SK-N-SH treated with all-trans-retinoic acid at 6 μM for 48 hours (cell line): ENCODE results near the gene GRIK5.
"Not testable (repeated sequence)": the region's sequence is repeated elsewhere in the genome, so short reads cannot be mapped to it uniquely, and the experiment has no call there.

Experiments
- ATAC-seq: fragments of 200-7000 bp; cut with Tn5 transposase; 3 replicates; pipeline ENCODE4 v1.9.1; 2020; ENCODE audit warnings: mild to moderate bottlenecking, moderate library complexity
- ARNTL ChIP-seq: fragments of 450-650 bp; formaldehyde crosslinking; IDR thresholded peaks from 2 replicates; pipeline ENCODE4 v1.5.0; 2020; ENCODE audit warnings: low read depth, mild to moderate bottlenecking, moderate library complexity, borderline replicate concordance
- BACH2 ChIP-seq: fragments of 250-450 bp; sonication (Bioruptor Pico); IDR thresholded peaks from 2 replicates; pipeline ENCODE4 v1.9.0; 2021; ENCODE audit warnings: mild to moderate bottlenecking, borderline replicate concordance
- CSDC2 ChIP-seq: fragments of 250-450 bp; sonication (Bioruptor Pico); IDR thresholded peaks from 2 replicates; pipeline ENCODE4 v1.5.0; 2020; ENCODE audit warnings: mild to moderate bottlenecking, moderate library complexity
- OSR1 ChIP-seq: fragments of 250-450 bp; sonication (Bioruptor Pico); IDR thresholded peaks from 2 replicates; pipeline ENCODE4 v1.8.0; 2022; ENCODE audit warnings: moderate library complexity, mild to moderate bottlenecking, inconsistent platforms
- PPARA ChIP-seq: fragments of 250-450 bp; sonication (Bioruptor Pico); IDR thresholded peaks from 2 replicates; pipeline ENCODE4 v1.5.0; 2020; ENCODE audit warnings: mild to moderate bottlenecking, borderline replicate concordance
- RARB ChIP-seq: fragments of 250-450 bp; sonication (Bioruptor Pico); IDR thresholded peaks from 2 replicates; pipeline ENCODE4 v1.8.0; 2021; ENCODE audit warnings: mild to moderate bottlenecking, moderate library complexity
- SNAI2 ChIP-seq: fragments of 250-450 bp; sonication (Bioruptor Pico); IDR thresholded peaks from 2 replicates; pipeline ENCODE4 v1.5.0; 2020; ENCODE audit warnings: mild to moderate bottlenecking, moderate library complexity
- TCF4 ChIP-seq: fragments of 250-450 bp; sonication (Bioruptor Pico); IDR thresholded peaks from 2 replicates; pipeline ENCODE4 v1.8.0; 2021; ENCODE audit warnings: mild to moderate bottlenecking, moderate library complexity, borderline replicate concordance
- TOX ChIP-seq: fragments of 250-450 bp; sonication (Bioruptor Pico); IDR thresholded peaks from 2 replicates; pipeline ENCODE4 v1.8.0; 2021; ENCODE audit warnings: mild to moderate bottlenecking, moderate library complexity, borderline replicate concordance
- ZC3H10 ChIP-seq: fragments of 250-450 bp; sonication (Bioruptor Pico); IDR thresholded peaks from 2 replicates; pipeline ENCODE4 v1.5.1; 2021; ENCODE audit warnings: mild to moderate bottlenecking, moderate library complexity
- ZFP3 ChIP-seq: fragments of 250-450 bp; sonication (Bioruptor Pico); IDR thresholded peaks from 2 replicates; pipeline ENCODE4 v1.5.0; 2020; ENCODE audit warnings: mild to moderate bottlenecking, moderate library complexity
- ZFP30 ChIP-seq: fragments of 450-650 bp; formaldehyde crosslinking; IDR thresholded peaks from 2 replicates; pipeline ENCODE4 v1.5.0; 2022; ENCODE audit warnings: mild to moderate bottlenecking, moderate library complexity
- ZNF70 ChIP-seq: fragments of 450-650 bp; formaldehyde crosslinking; IDR thresholded peaks from 2 replicates; pipeline ENCODE4 v1.5.0; 2020; ENCODE audit warnings: mild to moderate bottlenecking, moderate library complexity
- ZNF8 ChIP-seq: fragments of 450-650 bp; formaldehyde crosslinking; IDR thresholded peaks from 2 replicates; pipeline ENCODE4 v1.5.0; 2020; ENCODE audit warnings: mild to moderate bottlenecking, moderate library complexity
- TF ChIP-seq, protein P1 (sequence below): fragments of 250-450 bp; sonication (Bioruptor Pico); IDR thresholded peaks from 2 replicates; pipeline ENCODE4 v1.5.1; 2020; ENCODE audit warnings: low read depth, mild to moderate bottlenecking, moderate library complexity
- TF ChIP-seq, protein P2 (sequence below): fragments of 250-450 bp; sonication (Bioruptor Pico); IDR thresholded peaks from 2 replicates; pipeline ENCODE4 v1.5.1; 2021; ENCODE audit warnings: mild to moderate bottlenecking, moderate library complexity
- TF ChIP-seq, protein P3 (sequence below): fragments of 250-450 bp; sonication (Bioruptor Pico); IDR thresholded peaks from 2 replicates; pipeline ENCODE4 v1.8.0; 2021; ENCODE audit warnings: low read depth, mild to moderate bottlenecking, moderate library complexity, borderline replicate concordance
- TF ChIP-seq, protein P4 (sequence below): fragments of 250-450 bp; sonication (Bioruptor Pico); IDR thresholded peaks from 2 replicates; pipeline ENCODE4 v1.8.0; 2020; ENCODE audit warnings: mild to moderate bottlenecking, moderate library complexity, borderline replicate concordance

GRIK5 gene

DNA sequence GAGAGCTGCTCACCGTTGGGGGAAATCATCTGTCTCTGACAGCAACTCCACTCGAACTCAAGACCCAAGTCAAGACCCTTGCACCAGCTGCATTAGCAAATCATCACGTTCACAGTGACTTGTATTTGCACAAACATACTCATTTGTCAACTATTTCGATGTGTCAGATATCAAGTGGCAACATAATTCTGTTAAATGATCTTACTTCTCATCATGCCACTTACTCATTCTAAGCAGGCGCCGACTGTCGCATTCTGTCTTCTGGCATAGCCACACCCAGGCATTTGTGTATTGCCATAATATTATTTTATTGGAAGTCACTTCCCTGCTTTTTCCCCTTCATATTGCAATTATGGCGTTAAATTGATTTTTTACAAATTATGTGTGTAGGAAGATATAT lies 53.0 kb downstream of the GRIK5 start (continued):
- TF ChIP-seq ZNF70 (CRISPR knock-in tag) (no peak), TOX (no peak)

DNA sequence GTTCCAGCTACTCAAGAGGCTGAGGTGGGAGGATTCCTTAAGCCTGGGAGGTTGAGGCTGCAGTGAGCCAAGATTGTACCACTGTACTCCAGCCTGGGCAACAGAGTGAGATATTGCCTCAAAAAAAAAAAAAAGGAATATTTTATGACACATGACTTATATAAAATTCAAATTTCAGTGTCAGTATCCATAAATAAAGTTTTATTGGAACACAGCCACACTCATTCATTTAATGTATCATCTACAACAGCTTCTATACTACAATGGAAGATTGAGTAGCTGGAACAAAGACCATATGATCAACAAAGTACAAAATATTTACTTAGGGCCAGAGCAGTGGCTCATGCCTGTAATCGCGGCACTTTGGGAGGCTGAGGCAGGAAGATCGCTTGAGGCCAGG lies 57.3 kb downstream of the GRIK5 start:
- not testable (repeated sequence) for ATAC-seq

DNA sequence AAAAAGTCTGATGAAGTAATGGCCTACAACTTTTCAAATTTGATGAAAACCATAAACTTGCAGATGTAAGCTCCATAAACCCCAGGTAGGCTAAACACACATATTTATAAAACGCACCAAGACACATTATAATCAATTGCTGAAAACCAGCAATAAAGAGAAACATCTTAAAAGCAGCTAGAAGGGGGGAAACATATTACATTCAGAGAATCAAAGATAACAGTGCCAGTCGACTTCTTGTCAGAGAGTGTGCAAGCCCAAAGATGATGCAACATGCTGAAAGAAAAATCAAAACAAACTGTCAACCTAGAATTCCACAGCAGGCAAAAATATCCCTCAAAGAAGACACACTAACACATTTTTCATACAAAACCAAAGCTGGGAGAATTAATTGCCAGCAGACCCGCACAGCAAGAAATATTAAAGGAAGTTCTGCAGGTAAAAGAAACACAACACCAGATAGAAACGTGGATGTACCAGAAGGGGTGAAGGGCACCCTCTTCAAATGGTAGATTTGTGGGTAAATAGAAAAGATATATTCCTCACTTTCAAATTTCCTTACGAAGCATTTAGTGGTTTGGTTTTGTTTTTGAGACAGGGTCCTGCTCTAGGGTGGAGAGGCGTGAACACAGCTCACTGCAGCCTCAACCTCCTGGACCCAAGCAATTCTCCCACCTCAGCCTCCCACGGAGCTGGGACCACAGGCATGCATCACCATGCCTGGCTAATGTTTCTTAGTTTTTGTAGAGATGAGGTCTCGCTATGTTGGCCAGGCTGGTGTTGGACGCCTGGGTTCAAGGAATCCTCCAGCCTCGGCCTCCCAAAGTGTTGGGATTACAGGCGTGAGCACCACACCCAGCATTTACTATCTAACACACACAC lies 59.5 kb downstream of the GRIK5 start:
- TF ChIP-seq, protein P1, sequence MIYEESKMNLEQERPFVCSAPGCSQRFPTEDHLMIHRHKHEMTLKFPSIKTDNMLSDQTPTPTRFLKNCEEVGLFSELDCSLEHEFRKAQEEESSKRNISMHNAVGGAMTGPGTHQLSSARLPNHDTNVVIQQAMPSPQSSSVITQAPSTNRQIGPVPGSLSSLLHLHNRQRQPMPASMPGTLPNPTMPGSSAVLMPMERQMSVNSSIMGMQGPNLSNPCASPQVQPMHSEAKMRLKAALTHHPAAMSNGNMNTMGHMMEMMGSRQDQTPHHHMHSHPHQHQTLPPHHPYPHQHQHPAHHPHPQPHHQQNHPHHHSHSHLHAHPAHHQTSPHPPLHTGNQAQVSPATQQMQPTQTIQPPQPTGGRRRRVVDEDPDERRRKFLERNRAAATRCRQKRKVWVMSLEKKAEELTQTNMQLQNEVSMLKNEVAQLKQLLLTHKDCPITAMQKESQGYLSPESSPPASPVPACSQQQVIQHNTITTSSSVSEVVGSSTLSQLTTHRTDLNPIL (CRISPR knock-in tag), result no peak
- no peak for TF ChIP-seq OSR1 (CRISPR knock-in tag)
- TF ChIP-seq RARB, result no peak
- TF ChIP-seq ZFP30 (CRISPR knock-in tag), result no peak
- TF ChIP-seq ZFP3 (CRISPR knock-in tag), result no peak
- TF ChIP-seq SNAI2 (CRISPR knock-in tag), result no peak
- TF ChIP-seq, all 23 proteins: peak for 0
- no peak for ATAC-seq

DNA sequence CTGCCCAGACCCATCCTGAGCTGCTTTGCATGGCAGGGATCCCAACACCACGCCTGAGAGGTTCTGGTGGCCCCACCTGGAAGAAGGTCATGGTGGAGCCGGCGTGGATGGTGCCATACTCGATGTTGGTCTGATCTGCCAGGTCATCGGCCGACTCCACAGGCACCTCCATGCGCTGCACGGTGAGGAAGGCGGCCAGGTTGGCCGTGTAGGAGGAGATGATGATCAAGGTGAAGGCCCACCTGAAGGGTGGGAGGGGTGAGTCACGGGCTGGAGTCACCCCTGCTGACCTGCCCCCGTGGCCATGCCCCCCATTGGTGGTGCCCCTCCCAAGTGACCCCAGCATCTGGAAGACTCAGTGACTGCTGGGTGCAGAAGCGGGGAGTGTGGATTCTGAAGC lies 63.4 kb downstream of the GRIK5 start:
- TF ChIP-seq, protein P2, sequence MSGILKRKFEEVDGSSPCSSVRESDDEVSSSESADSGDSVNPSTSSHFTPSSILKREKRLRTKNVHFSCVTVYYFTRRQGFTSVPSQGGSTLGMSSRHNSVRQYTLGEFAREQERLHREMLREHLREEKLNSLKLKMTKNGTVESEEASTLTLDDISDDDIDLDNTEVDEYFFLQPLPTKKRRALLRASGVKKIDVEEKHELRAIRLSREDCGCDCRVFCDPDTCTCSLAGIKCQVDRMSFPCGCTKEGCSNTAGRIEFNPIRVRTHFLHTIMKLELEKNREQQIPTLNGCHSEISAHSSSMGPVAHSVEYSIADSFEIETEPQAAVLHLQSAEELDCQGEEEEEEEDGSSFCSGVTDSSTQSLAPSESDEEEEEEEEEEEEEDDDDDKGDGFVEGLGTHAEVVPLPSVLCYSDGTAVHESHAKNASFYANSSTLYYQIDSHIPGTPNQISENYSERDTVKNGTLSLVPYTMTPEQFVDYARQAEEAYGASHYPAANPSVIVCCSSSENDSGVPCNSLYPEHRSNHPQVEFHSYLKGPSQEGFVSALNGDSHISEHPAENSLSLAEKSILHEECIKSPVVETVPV (CRISPR knock-in tag), result no peak
- TF ChIP-seq PPARA (CRISPR knock-in tag), result no peak
- ATAC-seq, result no peak

DNA sequence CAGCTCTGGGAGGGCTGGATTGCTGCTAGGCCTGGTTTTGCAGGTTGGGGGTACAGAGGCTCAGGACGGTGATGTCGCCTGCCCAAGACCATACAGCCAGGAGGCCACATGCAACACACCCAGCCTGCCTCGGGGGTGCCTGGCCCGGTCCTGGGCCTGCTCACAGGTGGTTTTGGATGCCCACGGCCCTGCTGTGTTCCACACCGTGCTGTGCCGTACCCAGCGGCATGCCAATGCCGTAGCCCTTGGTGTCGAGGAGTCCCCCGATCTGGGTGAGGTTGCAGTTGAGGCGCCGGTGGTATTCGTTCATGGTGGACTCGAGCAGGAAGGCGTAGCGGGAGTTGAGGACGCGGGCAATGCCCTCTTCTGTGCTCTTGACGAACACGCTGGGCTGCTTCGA lies 64.5 kb downstream of the GRIK5 start:
- no peak for ATAC-seq
- no peak for TF ChIP-seq ZNF8 (CRISPR knock-in tag)
- no peak for TF ChIP-seq ZC3H10
- TF ChIP-seq BACH2, result no peak

DNA sequence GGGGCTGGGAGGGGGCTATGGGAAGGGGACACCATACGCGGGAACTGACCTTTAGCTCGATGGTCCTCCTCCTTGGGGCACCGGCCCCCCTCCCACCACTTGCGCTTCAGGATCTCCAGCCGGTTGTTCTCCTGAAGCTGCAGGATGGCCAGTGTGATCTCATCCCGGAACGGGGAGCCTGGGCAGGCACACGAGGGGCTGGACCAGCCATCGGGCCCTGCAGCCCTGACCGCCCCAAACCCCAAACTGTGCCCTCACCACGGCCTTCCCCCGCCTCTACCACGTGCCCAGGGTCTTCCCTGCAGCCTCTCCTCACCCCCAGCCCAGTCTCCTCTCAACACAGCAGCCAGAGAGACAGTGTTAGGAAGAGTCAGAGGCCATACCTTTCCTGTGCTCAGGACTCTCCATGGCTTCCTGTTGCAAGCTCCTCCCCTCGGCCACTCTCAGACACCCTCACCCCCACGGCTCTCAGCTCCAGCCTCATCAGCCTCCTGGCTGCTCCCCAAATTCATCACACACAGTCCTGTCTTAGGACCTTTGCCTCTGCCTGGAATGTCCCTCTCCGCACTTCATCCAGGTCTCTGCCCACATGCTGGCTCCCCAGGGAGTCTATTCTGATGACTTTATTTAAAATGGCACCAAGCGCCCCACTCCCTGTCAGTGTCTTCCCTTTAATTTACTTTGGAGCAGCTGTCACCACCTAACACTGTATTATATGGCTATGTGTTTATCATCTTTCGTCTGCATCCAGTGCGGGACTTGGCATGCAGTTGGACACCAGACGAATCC lies 66.3 kb downstream of the GRIK5 start:
- ATAC-seq, result no peak
- TF ChIP-seq, protein P3, sequence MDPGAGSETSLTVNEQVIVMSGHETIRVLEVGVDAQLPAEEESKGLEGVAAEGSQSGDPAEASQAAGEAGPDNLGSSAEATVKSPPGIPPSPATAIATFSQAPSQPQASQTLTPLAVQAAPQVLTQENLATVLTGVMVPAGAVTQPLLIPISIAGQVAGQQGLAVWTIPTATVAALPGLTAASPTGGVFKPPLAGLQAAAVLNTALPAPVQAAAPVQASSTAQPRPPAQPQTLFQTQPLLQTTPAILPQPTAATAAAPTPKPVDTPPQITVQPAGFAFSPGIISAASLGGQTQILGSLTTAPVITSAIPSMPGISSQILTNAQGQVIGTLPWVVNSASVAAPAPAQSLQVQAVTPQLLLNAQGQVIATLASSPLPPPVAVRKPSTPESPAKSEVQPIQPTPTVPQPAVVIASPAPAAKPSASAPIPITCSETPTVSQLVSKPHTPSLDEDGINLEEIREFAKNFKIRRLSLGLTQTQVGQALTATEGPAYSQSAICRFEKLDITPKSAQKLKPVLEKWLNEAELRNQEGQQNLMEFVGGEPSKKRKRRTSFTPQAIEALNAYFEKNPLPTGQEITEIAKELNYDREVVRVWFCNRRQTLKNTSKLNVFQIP (CRISPR knock-in tag), result no peak
- no peak for TF ChIP-seq SNAI2 (CRISPR knock-in tag)
- TF ChIP-seq CSDC2, result no peak
- TF ChIP-seq TCF4 (CRISPR knock-in tag), result no peak
- TF ChIP-seq ARNTL (CRISPR knock-in tag), result no peak
- TF ChIP-seq, protein P4, sequence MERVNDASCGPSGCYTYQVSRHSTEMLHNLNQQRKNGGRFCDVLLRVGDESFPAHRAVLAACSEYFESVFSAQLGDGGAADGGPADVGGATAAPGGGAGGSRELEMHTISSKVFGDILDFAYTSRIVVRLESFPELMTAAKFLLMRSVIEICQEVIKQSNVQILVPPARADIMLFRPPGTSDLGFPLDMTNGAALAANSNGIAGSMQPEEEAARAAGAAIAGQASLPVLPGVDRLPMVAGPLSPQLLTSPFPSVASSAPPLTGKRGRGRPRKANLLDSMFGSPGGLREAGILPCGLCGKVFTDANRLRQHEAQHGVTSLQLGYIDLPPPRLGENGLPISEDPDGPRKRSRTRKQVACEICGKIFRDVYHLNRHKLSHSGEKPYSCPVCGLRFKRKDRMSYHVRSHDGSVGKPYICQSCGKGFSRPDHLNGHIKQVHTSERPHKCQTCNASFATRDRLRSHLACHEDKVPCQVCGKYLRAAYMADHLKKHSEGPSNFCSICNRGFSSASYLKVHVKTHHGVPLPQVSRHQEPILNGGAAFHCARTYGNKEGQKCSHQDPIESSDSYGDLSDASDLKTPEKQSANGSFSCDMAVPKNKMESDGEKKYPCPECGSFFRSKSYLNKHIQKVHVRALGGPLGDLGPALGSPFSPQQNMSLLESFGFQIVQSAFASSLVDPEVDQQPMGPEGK (CRISPR knock-in tag), result no peak
